ENCODE results near the gene CDK5.

DNA sequence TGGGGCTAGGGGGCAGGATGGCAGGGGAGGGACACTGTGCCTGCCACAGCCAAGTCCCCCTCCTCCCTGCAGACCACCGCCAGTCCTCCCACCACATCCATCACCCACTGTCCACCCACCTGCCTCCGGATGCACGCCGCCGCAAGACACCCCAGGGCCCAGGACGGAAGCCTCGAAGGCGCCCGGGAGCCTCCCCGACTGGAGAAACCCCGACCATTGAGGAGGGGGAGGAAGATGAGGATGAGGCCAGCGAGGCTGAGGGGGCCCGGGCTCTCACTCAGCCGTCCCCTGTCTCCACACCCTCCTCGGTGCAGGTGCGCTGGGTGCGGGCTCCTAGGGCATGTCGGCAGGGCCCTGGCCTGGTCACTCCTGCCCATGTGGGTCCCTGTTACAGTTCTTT lies 6.8 kb upstream of the CDK5 start:
- TF ChIP-seq, protein P1, sequence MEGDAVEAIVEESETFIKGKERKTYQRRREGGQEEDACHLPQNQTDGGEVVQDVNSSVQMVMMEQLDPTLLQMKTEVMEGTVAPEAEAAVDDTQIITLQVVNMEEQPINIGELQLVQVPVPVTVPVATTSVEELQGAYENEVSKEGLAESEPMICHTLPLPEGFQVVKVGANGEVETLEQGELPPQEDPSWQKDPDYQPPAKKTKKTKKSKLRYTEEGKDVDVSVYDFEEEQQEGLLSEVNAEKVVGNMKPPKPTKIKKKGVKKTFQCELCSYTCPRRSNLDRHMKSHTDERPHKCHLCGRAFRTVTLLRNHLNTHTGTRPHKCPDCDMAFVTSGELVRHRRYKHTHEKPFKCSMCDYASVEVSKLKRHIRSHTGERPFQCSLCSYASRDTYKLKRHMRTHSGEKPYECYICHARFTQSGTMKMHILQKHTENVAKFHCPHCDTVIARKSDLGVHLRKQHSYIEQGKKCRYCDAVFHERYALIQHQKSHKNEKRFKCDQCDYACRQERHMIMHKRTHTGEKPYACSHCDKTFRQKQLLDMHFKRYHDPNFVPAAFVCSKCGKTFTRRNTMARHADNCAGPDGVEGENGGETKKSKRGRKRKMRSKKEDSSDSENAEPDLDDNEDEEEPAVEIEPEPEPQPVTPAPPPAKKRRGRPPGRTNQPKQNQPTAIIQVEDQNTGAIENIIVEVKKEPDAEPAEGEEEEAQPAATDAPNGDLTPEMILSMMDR (IDR thresholded peaks at IDR 0.05), result no peak
- TF ChIP-seq EP300 (IDR thresholded peaks at IDR 0.05) (no peak), POLR2A (IDR thresholded peaks at IDR 0.05) (no peak), POLR2AphosphoS5 (IDR thresholded peaks at IDR 0.05) (no peak)

Data from upper lobe of left lung (tissue), 4 donors.